Cardiac atrium fibroblast (primary cell): ENCODE results near the gene TBC1D13. TPM values are rescaled to one million over a fixed set of nuclear protein-coding genes. Genes with fewer than 3 reads are reported as not detected.

Experiments used
- total RNA-seq: library from RNA; depleted of rRNA; stranded (reverse); fragments of >200 nt; gene quantifications from 2 replicates; pipeline ENCODE4 v1.2.3, GENCODE V29; 2015

TBC1D13 gene
- total RNA-seq: 14.3 and 30.7 TPM in 2 replicates

DNA sequence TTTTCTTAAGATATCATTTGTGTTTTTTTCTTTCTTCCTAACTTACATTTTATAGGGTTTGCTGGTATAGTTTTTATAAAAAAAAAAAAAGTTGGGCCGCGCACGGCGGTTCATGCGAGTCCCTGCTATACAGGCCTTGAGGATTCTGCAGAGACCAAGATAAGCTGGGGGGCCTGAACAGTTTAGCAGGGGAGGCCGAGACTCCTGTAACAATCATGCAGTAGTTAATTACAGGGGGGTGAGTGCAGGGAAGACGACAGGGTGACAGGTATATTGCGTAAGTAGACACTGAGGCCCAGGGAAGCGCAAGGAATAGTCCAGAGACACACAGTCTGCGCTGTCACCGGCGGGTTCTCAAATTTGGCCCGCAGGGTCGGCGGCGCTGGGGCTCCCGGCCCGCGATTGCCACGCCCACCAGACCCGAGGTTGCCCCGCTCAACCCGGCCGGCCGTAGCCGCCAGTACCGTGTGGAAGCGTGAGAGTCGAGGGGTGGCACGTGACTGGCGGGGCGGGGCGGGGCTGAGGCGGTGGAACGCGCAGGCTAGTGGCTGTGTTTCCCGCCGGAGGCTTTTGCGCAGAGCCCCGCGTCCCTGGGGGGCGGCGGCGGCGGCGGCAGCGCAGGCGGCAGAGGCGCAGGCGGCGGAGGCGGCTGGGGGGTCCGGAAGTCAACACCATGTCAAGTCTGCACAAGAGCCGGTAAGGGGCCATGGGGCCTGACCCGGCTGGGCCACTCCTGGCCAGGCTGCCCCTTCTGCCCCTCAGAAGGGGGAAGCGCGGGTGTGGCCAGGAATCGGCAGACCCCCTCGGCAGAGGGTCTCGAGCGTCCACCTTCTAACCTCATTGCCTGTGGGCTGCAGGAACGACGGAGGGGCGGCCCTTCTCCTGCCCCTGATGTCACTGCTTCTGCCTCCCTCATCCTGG is at the start of gene TBC1D13:
Gene TBC1D13 (plus strand): TSS at position 573 of the 921 bp plus-strand sequence. CDS start 101 bp downstream, at position 674.

DNA sequence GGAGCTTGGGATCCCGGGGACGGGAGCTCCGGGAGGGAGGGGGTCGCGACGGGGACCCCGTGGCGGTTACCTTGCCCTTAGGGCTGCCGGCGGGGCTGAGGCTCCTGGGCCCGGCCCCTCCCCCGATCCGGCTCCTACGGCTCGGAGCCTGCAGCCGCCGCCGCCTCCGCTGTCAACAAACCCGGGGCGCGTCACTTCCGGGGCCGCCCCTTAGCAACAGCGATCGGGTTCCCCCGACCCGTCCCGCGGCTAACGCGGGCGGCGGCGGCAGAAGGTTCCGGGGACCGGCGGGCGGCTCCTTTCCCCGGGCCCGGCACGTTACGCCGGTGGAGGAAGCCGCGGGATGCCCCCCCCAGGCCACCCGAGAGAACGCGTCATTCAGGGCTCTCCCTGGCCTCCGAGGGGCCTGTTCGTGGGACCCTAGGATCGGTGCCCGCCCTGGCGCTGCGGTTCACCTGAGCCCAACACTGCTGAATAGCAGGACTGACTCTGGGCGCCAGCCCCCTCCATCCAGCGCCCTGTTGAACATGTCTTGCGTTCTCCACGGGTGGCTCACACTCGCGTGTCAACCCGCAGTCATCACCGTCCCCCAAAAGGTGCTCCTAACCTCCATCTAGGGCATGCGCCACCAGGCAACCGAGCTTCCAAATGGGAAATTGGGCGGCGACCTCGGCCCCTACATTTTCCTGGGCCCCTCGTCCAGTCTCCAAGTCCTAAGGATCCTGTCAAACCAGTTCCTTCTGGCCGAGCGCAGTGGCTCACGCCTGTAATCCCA is 15.1 kb upstream of the TBC1D13 start, which contains the start of gene ZER1:
Gene ZER1 (minus strand): TSS at position 183 of the 775 bp plus-strand sequence. CDS start 16,362 bp downstream, outside the sequence.

DNA sequence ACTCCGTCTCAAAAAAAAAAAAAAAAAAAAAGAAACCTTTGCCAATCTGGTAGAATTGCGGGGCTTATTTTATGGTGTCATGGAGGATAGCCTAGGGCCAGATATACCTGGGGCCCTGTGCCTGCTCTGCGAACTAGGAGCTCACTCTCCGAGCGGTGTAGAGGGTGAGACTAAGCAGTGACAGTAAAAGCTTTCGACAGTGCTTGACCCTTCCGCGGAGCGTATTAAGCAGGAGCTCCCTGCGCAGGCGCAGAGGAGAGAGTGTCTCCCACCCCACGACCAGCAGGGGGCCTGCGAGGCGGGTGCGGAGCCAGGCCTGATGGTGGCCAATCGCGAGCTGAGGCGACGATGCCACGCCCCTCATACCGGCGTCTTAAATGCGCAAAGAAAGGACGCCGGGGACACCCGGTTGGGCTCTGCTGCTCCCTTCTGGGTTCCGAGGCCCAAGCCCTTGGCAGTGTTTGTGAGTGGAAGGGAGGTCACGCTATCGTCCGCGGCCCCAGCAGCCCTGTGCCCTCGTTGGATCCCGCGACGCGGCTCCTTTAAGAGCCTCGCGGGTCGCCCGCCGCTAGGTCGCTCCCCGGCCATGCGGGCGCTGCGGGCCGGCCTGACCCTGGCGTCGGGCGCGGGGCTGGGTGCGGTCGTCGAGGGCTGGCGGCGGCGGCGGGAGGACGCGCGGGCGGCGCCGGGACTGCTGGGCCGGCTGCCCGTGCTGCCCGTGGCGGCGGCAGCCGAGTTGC is 31.2 kb downstream of the TBC1D13 start, which contains the start of gene ENDOG:
Gene ENDOG (plus strand): TSS at position 402 of the 740 bp plus-strand sequence. CDS start 185 bp downstream, at position 587.

DNA sequence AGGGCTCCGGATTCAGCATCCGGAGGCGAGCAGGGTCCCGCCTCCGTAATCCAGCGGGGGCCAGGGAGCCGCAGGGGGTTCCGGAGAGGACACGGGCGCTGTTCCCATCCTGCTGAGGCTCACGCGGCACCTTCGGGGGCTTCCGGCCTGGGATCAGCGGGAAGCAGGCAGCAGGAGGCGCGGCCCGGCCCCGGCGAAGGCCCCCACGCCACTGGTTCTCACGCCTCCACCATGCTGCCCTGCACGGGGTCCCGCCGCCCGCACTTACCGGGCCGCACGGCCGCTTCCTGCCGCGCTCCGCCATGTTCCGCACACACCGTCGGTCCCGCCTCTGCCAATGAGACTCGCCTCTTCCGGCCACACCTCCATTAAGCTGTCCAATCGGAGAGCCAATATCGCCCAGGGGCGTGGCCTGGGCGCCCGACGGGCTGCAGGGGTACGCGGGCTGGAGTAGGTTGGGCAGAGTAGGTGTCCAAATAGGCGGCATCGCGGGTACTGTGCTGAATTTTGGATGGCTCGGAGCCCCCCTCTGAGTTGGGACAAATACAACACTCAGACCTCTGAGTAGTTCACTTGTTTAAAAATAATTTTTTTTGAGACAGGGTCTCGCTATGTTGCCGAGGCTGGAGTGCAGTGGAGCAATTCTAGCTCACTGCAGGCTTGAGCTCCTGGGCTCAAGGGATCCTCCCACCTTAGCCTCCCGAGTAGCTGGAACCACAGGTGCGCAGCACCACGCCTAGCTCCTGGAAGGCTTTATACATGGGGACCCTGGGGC is 42.6 kb downstream of the TBC1D13 start, which contains the start of gene SPOUT1:
Gene SPOUT1 (minus strand): TSS at position 318 of the 775 bp plus-strand sequence. CDS start 14 bp downstream, at position 304.

Other genes starting within 250 kb of the TBC1D13 start
- gene SPTAN1, start 234.7 kb upstream of the TBC1D13 start, total RNA-seq: 226 and 237 TPM in 2 replicates
- gene DYNC2I2, start 130.4 kb upstream of the TBC1D13 start, total RNA-seq: 20.9 and 40.7 TPM in 2 replicates
- 182 and 183 TPM in 2 replicates for gene SET, start 98.0 kb upstream of the TBC1D13 start, total RNA-seq
- 0.65 and 9.7 TPM in 2 replicates for gene PKN3, start 84.8 kb upstream of the TBC1D13 start, total RNA-seq
- gene ZDHHC12, start 63.1 kb upstream of the TBC1D13 start, total RNA-seq: 39.0 and 44.4 TPM in 2 replicates
- 23.7 and 46.9 TPM in 2 replicates for gene ZER1, start 15.3 kb upstream of the TBC1D13 start, total RNA-seq
- 10.1 and 16.2 TPM in 2 replicates for gene ENDOG, start 31.2 kb downstream of the TBC1D13 start, total RNA-seq
- 17.2 and 40.4 TPM in 2 replicates for gene SPOUT1, start 42.5 kb downstream of the TBC1D13 start, total RNA-seq
- 2.9 and 5.2 TPM in 2 replicates for gene KYAT1, start 94.7 kb downstream of the TBC1D13 start, total RNA-seq
- 41.9 and 45.4 TPM in 2 replicates for gene LRRC8A, start 94.9 kb downstream of the TBC1D13 start, total RNA-seq
- 16.2 and 22.2 TPM in 2 replicates for gene PHYHD1, start 133.7 kb downstream of the TBC1D13 start, total RNA-seq
- 28.3 and 29.3 TPM in 2 replicates for gene DOLK, start 160.3 kb downstream of the TBC1D13 start, total RNA-seq
- 26.5 and 33.2 TPM in 2 replicates for gene NUP188, start 160.4 kb downstream of the TBC1D13 start, total RNA-seq
- 32.7 and 36.5 TPM in 2 replicates for gene SH3GLB2, start 241.1 kb downstream of the TBC1D13 start, total RNA-seq
- 16.6 and 31.9 TPM in 2 replicates for gene MIGA2, start 249.4 kb downstream of the TBC1D13 start, total RNA-seq